ENCODE results near the gene IL1RAPL2.

- TF ChIP-seq CTCF (IDR thresholded peaks at IDR 0.05) (no peak), POLR2A (IDR thresholded peaks at IDR 0.05) (no peak)
Measured at GRCh38 chrX:105650577-105650976, 1084.6 kb downstream of the IL1RAPL2 start.

Data from thyroid gland (tissue), 4 donors.